HG02884 (cell line): Measurements from ENCODE around the gene YES1.
"Not testable (repeated sequence)": the region's sequence is repeated elsewhere in the genome, so short reads cannot be mapped to it uniquely, and the experiment has no call there.

Experiments
- ATAC-seq: cut with Tn5 transposase; IDR thresholded peaks from one replicate; pipeline ENCODE4 v1.9.1; 2021; ENCODE audit warnings: mild to moderate bottlenecking, moderate library complexity; ENCODE audit not compliant: unreplicated experiment

The YES1 gene

GRCh38 chr18:730692-731091 lies 81.3 kb downstream of the YES1 start:
- ATAC-seq: no peak

GRCh38 chr18:730120-730519 lies 81.9 kb downstream of the YES1 start:
- ATAC-seq: not testable (repeated sequence)

GRCh38 chr18:725646-726045 lies 86.4 kb downstream of the YES1 start:
- no peak for ATAC-seq

GRCh38 chr18:723541-724080 lies 88.4 kb downstream of the YES1 start:
- no peak for ATAC-seq

GRCh38 chr18:717003-717402 lies 95.0 kb downstream of the YES1 start:
- no peak for ATAC-seq

GRCh38 chr18:715626-716025 lies 96.4 kb downstream of the YES1 start:
- ATAC-seq: no peak

GRCh38 chr18:713135-713490 lies 98.9 kb downstream of the YES1 start:
- no peak for ATAC-seq

- peak; percentile 85 for ATAC-seq
These were observed 99.5 kb downstream of the YES1 start, which contains the start of gene ENOSF1 for GRCh38 chr18:712401-713134. Gene ENOSF1 (minus strand): TSS chr18:712630. CDS start chr18:712587, 43 bp downstream.

- peak; percentile 63 for ATAC-seq
These were observed 100.2 kb downstream of the YES1 start for GRCh38 chr18:711657-712400.

GRCh38 chr18:711310-711656 lies 100.8 kb downstream of the YES1 start:
- ATAC-seq: no peak

GRCh38 chr18:710418-711300 lies 101.4 kb downstream of the YES1 start:
- no peak for ATAC-seq

GRCh38 chr18:709771-710170 lies 102.3 kb downstream of the YES1 start:
- no peak for ATAC-seq

GRCh38 chr18:708096-708495 lies 103.9 kb downstream of the YES1 start:
- no peak for ATAC-seq

GRCh38 chr18:706405-706804 lies 105.6 kb downstream of the YES1 start:
- ATAC-seq: no peak

GRCh38 chr18:703213-703967 lies 108.7 kb downstream of the YES1 start:
- ATAC-seq: no peak

- no peak for ATAC-seq
These were observed 114.2 kb downstream of the YES1 start for GRCh38 chr18:697800-698199.

GRCh38 chr18:697012-697411 lies 115.0 kb downstream of the YES1 start:
- ATAC-seq: no peak

- ATAC-seq: no peak
These were observed 118.4 kb downstream of the YES1 start for GRCh38 chr18:693466-694187.

GRCh38 chr18:692824-693223 lies 119.2 kb downstream of the YES1 start:
- ATAC-seq: no peak

- no peak for ATAC-seq
These were observed 123.7 kb downstream of the YES1 start for GRCh38 chr18:688323-688722.
